ENCODE measurements around the gene RPS6KB2. TPM values are rescaled to one million over a fixed set of nuclear protein-coding genes. Genes with fewer than 3 reads are reported as not detected.

Gene RPS6KB2
- total RNA-seq, 4 donors from 2014 or later, result 53.5 to 108 (median 75.9) TPM

- intact Hi-C loops (cut with DNase I; ENCODE audit: low total_unique reads) (no loop called here), in situ Hi-C loops (cut with MboI; ENCODE audit: low pct_ligation_motif_present in 1 of 4, low pct_unique_long_range_greater_than_20kb in 1 of 4, low sequenced_read_pairs in 3 of 4) (no loop called here)
- Histone ChIP-seq H3K4me3 (peak within 1 kb of the TSS in 3 of 4 donors; percentile 2 to 41 (median 15)), H3K27me3 (no peaks in the 10 kb centered on the region), H3K27ac (peak within 1 kb of the TSS; percentile 72 to 83 (median 74)), H3K9me3 (no peaks in the 10 kb centered on the region), H3K36me3 (peaks cover 0 to 15% (median 2%) of the 10 kb centered on the region in 4 donors), H3K4me1 (peaks cover under 1 to 33% (median 15%) of the 10 kb centered on the region in 4 donors)
- TF ChIP-seq POLR2AphosphoS5 (IDR thresholded peaks at IDR 0.05), result peak in 2 of 3 donors; percentile 40 to 65
- TF ChIP-seq EP300 (IDR thresholded peaks at IDR 0.05; ENCODE audit: low read depth), result no peak
- TF ChIP-seq POLR2A (IDR thresholded peaks at IDR 0.05), result peak; percentile 67
- no peak for TF ChIP-seq CTCF (IDR thresholded peaks at IDR 0.05)
- 66% methylated on average over 22 of the region's 26 CpGs; no CpG with 5 or more reads in 1 of the 2 donors for WGBS, 2 donors (ENCODE audit: low coverage in 1 of 2)
- peak; percentile 78 for DNase-seq
These were observed 9.0 kb downstream of the RPS6KB2 start, which contains the start of gene PTPRCAP for GRCh38 chr11:67437082-67437808. TSS of gene PTPRCAP (minus strand) at chr11:67437682. CDS start at chr11:67437619, 63 bp downstream.

- Histone ChIP-seq H3K27me3 (no peaks in the 10 kb centered on the region), H3K27ac (peak overlapping the region; percentile 72 to 83 (median 74)), H3K4me3 (peak overlapping the region in 3 of 4 donors; percentile 2 to 41 (median 15)), H3K36me3 (peaks cover 0 to 10% (median 0%) of the 10 kb centered on the region in 4 donors), H3K9me3 (no peaks in the 10 kb centered on the region), H3K4me1 (peaks cover 6 to 39% (median 20%) of the 10 kb centered on the region in 4 donors)
- in situ Hi-C loops (cut with MboI; ENCODE audit: low pct_ligation_motif_present in 1 of 4, low pct_unique_long_range_greater_than_20kb in 1 of 4, low sequenced_read_pairs in 3 of 4), result no loop called here
- 69% methylated on average over 3 of the region's 3 CpGs; no CpG with 5 or more reads in 1 of the 2 donors for WGBS, 2 donors (ENCODE audit: low coverage in 1 of 2)
- TF ChIP-seq POLR2A (IDR thresholded peaks at IDR 0.05) (no peak), CTCF (IDR thresholded peaks at IDR 0.05) (no peak), POLR2AphosphoS5 (IDR thresholded peaks at IDR 0.05) (no peak), EP300 (IDR thresholded peaks at IDR 0.05; ENCODE audit: low read depth) (no peak)
- DNase-seq, result no peak
- intact Hi-C loops (cut with DNase I; ENCODE audit: low total_unique reads), result no loop called here
These were observed 9.5 kb downstream of the RPS6KB2 start for GRCh38 chr11:67437809-67438157.

- Histone ChIP-seq H3K27me3 (no peaks in the 10 kb centered on the region), H3K4me1 (peaks cover 6 to 41% (median 22%) of the 10 kb centered on the region in 4 donors), H3K4me3 (peak overlapping the region in 3 of 4 donors; percentile 2 to 41 (median 15)), H3K36me3 (peaks cover 0 to 5% (median 0%) of the 10 kb centered on the region in 4 donors), H3K9me3 (no peaks in the 10 kb centered on the region), H3K27ac (peak overlapping the region; percentile 72 to 83 (median 74))
- DNase-seq, result peak; percentile 76
- in situ Hi-C loops (cut with MboI; ENCODE audit: low pct_ligation_motif_present in 1 of 4, low pct_unique_long_range_greater_than_20kb in 1 of 4, low sequenced_read_pairs in 3 of 4) (no loop called here), intact Hi-C loops (cut with DNase I; ENCODE audit: low total_unique reads) (no loop called here)
- TF ChIP-seq CTCF (IDR thresholded peaks at IDR 0.05) (no peak), POLR2A (IDR thresholded peaks at IDR 0.05) (peak; percentile 21), POLR2AphosphoS5 (IDR thresholded peaks at IDR 0.05) (peak in 1 of 3 donors; percentile 65)
- 87% methylated on average over 39 of the region's 41 CpGs; no CpG with 5 or more reads in 1 of the 2 donors for WGBS, 2 donors (ENCODE audit: low coverage in 1 of 2)
These were observed 10.0 kb downstream of the RPS6KB2 start for GRCh38 chr11:67438158-67438902.
